Thyroid gland (tissue), 4 donors: ENCODE data around the gene SPCS1.

Experiments used
- POLR2A ChIP-seq, 2 donors: fragments of 450-650 bp; IDR thresholded peaks; one replicate each; pipeline ENCODE4 v1.6.1; 2017; ENCODE audit warnings: antibody characterized with exemption in 2 of 2, mild to moderate bottlenecking in 2 of 2, moderate library complexity in 1 of 2
- TF ChIP-seq, protein P1 (sequence below), 6 experiments: fragments of 200-600 bp in 3 of 6; fragments of 450-650 bp in 3 of 6; sonication (generic) in 3 of 6; IDR thresholded peaks; one replicate each; pipeline ENCODE4 v1.5.1; 2016 to 2019; ENCODE audit warnings: antibody characterized with exemption in 6 of 6, mild to moderate bottlenecking in 2 of 6, inconsistent platforms in 1 of 6, moderate library complexity in 1 of 6

DNA sequence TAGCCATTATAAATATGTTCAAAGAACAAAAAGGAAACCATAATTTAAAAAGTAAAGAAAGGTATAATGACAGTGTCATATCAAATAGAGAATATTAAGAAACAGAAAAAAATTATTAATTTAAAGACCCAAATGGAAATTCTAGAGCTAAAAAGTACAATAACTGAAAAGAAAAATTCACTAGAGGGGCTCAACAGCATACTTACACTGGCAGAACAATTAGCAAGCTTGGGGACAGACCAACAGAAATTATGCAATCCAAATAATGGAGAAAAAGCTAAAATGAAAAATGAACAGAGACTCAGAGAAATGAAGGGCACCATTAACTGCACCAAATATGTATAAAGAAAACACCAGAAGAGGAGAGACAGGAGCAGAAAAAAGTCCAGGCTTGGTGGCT is 13.7 kb downstream of the SPCS1 start:
- TF ChIP-seq, protein P1, sequence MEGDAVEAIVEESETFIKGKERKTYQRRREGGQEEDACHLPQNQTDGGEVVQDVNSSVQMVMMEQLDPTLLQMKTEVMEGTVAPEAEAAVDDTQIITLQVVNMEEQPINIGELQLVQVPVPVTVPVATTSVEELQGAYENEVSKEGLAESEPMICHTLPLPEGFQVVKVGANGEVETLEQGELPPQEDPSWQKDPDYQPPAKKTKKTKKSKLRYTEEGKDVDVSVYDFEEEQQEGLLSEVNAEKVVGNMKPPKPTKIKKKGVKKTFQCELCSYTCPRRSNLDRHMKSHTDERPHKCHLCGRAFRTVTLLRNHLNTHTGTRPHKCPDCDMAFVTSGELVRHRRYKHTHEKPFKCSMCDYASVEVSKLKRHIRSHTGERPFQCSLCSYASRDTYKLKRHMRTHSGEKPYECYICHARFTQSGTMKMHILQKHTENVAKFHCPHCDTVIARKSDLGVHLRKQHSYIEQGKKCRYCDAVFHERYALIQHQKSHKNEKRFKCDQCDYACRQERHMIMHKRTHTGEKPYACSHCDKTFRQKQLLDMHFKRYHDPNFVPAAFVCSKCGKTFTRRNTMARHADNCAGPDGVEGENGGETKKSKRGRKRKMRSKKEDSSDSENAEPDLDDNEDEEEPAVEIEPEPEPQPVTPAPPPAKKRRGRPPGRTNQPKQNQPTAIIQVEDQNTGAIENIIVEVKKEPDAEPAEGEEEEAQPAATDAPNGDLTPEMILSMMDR (IDR thresholded peaks at IDR 0.05): no peak
- TF ChIP-seq POLR2A (IDR thresholded peaks at IDR 0.05): no peak
